WERI-Rb-1 (cell line): ENCODE data around the gene SLC2A8.

Experiments used
- DNase-seq: peaks from one replicate; pipeline ENCODE4 v3.0.0-alpha.2; 2020
- H3K27ac ChIP-seq: fragments of 250-450 bp; sonication (Bioruptor Pico); 2 replicates; pipeline ENCODE4 v1.5.1; 2020; ENCODE audit warnings: mild to moderate bottlenecking, moderate library complexity
- H3K27me3 ChIP-seq: fragments of 250-450 bp; sonication (Bioruptor Pico); 2 replicates; pipeline ENCODE4 v1.5.1; 2021; ENCODE audit warnings: mild to moderate bottlenecking, low read depth, moderate library complexity; ENCODE audit not compliant: insufficient read depth, severe bottlenecking
- H3K36me3 ChIP-seq: fragments of 250-450 bp; sonication (Bioruptor Pico); 2 replicates; pipeline ENCODE4 v1.5.1; 2020; ENCODE audit warnings: mild to moderate bottlenecking, moderate library complexity
- H3K4me3 ChIP-seq: 2 replicates; pipeline ENCODE4 v1.5.1; 2011; ENCODE audit warnings: low read depth, mild to moderate bottlenecking, control low read depth, low read length
- H3K9me3 ChIP-seq: fragments of 250-450 bp; sonication (Bioruptor Pico); 2 replicates; pipeline ENCODE4 v1.5.1; 2021; ENCODE audit warnings: mild to moderate bottlenecking, moderate library complexity; ENCODE audit not compliant: severe bottlenecking
- CTCF ChIP-seq: IDR thresholded peaks from 2 replicates; pipeline ENCODE4 v1.5.1; 2011; ENCODE audit warnings: low read depth, mild to moderate bottlenecking, control low read depth, inconsistent platforms, low read length

SLC2A8 gene

DNA sequence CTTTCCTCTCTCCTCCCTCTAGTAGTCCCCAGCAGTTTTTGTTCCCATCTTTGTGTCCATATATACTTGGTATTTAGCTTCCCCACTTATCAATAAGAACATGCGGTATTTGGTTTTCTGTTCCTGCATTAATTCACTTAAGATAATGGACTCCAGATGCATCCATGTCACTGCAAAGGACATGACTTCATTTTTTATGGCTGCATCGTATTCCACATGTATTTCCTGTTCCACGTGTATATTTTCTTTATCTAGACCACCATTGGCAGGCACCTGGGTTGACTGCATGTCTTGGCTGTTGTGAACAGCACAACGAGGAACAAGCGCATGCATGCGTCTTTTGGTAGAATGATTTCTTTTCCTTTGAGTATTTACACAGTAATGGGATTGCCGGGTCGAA lies 33.4 kb downstream of the SLC2A8 start:
- H3K4me3 ChIP-seq: no peak overlapping the region
- no peak overlapping the region for H3K27ac ChIP-seq
- H3K36me3 ChIP-seq: peaks cover 92% of the 10 kb centered on the region
- DNase-seq: no peak
- no peaks in the 10 kb centered on the region for H3K27me3 ChIP-seq
- no peak for TF ChIP-seq CTCF
- H3K9me3 ChIP-seq: no peaks in the 10 kb centered on the region

DNA sequence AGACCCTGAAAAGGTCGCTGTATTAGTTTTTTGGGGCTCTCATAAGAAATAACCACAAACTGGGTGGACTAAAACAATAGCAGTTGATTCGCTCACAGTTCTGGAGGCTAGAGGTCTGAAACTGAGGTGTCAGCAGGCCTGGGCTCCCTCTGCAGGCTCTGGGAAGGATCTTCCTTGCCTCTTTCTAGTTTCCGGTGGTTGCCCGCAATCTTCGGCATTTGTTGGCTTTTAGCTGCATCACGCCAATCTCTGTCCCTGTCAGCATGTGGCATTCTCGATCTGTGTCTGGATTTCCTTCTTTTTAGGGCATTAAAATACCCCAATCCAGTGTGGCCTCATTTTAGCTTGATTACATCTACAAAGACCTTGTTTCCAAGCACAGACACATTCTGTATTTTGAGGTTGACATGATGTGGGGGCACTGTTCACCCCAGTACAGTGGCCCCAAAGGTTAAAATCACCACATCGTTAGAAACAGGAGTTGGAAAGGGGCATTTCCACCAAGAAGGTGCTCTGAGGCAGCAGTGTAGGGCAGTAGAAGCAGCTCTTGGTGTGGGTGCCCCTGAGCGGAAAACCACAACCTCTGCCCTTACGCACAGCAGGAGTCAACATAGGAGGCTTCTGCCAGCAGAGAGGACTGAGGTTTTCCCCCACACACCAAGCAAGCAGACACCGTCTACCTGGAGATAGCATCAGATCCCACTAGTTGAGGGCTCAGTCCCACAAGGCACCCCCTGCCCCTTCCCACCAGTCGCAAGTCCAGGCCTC lies 40.7 kb downstream of the SLC2A8 start:
- Histone ChIP-seq H3K36me3 (peaks cover 92% of the 10 kb centered on the region), H3K4me3 (no peak overlapping the region), H3K27me3 (no peaks in the 10 kb centered on the region), H3K27ac (peak overlapping the region; percentile 34), H3K9me3 (peaks cover 5% of the 10 kb centered on the region)
- peak; percentile 55 for TF ChIP-seq CTCF
- DNase-seq: no peak

- TF ChIP-seq CTCF: no peak
- Histone ChIP-seq H3K36me3 (peaks cover 92% of the 10 kb centered on the region), H3K9me3 (peaks cover 7% of the 10 kb centered on the region), H3K4me3 (no peak overlapping the region), H3K27ac (peak overlapping the region; percentile 34), H3K27me3 (no peaks in the 10 kb centered on the region)
- DNase-seq: no peak
These were observed 41.4 kb downstream of the SLC2A8 start for GRCh38 chr9:127438394-127438793.

- no peak for TF ChIP-seq CTCF
- no peak overlapping the region for H3K27ac ChIP-seq
- H3K9me3 ChIP-seq: peaks cover 20% of the 10 kb centered on the region
- peaks cover 92% of the 10 kb centered on the region for H3K36me3 ChIP-seq
- no peak for DNase-seq
- no peak overlapping the region for H3K4me3 ChIP-seq
- no peaks in the 10 kb centered on the region for H3K27me3 ChIP-seq
These were observed 47.4 kb downstream of the SLC2A8 start for GRCh38 chr9:127444283-127444920.

DNA sequence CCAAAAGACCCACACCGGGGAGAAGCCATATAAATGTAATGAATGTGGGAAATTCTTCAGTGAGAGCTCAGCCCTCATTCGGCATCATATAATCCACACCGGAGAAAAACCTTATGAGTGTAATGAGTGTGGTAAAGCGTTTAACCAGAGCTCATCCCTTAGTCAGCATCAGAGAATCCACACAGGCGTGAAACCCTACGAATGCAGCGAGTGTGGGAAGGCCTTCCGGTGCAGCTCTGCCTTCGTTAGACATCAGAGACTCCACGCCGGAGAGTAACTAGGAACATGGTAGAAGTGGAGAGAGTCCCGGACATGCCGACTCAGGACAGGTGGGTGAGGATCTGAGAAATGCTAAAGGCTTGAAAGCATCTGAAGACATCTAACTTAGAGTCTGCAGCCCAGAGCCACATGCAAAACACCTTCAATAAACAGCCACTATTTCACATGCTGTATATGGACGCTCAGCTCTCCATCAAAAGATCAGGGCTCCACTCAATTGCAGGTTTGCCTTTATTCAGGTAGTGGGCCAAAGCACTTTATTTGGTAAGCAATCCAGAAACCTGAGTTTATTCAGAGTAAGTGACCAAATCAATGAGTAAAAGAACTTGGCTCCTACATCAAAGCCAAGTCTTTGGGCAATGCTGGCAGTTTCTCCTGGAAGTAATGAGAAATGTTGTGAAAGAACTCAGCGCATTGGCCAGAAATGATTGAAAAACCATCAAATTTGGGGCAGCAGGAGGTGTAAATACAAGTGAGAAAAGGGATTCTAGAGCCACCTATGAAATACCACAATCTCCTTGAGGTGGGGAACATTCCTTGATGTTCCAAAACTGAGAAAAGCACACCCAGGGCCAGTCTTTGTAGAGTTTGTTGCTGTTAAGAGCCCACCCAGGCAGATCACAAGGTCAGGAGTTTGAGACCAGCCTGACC lies 48.2 kb downstream of the SLC2A8 start:
- H3K4me3 ChIP-seq: no peak overlapping the region
- DNase-seq: no peak
- peaks cover 96% of the 10 kb centered on the region for H3K36me3 ChIP-seq
- H3K9me3 ChIP-seq: peaks cover 20% of the 10 kb centered on the region
- no peaks in the 10 kb centered on the region for H3K27me3 ChIP-seq
- H3K27ac ChIP-seq: no peak overlapping the region
- no peak for TF ChIP-seq CTCF
